Breast epithelium (tissue), 3 donors: ENCODE measurements around the gene INTS3.

Experiments
- CTCF ChIP-seq, 3 donors: fragments of 450-650 bp; IDR thresholded peaks; one replicate each; pipeline ENCODE4 v1.5.1; 2016 to 2017; ENCODE audit warnings: antibody characterized with exemption in 3 of 3, mild to moderate bottlenecking in 3 of 3, moderate library complexity in 3 of 3
- POLR2AphosphoS5 ChIP-seq, 3 donors: sonication (generic); formaldehyde crosslinking; IDR thresholded peaks; one replicate each; pipeline ENCODE4 v1.6.1; 2017; ENCODE audit warnings: antibody characterized with exemption in 3 of 3

DNA sequence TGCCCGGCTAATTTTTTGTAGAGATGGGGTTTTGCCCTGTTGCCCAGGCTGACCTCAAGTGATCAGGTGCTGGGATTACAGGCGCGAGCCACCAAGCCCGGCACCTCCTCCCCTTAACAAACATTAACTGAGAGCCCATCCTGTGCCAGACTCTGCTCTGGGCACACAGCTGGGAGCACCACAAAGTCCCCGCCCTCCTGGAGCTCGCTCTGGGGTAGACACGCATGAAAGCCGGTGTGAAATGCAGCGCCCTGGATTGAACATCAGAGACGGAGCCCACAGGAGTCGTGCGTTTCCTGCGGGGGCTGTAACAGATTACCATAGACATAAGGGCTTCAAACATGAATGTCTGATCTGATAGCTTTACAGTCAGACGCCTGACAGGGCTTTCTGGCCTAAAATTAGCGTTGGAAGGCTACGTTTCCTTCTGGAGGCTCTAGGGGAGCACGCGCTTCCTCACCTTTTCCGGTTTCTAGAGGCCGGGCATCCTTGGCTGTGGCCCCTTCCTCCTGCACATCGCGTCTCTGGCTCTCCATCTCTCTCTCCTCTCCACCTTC is 61.7 kb downstream of the INTS3 start:
- no peak for TF ChIP-seq POLR2AphosphoS5 (IDR thresholded peaks at IDR 0.05)
- no peak for TF ChIP-seq CTCF (IDR thresholded peaks at IDR 0.05)
